ENCODE measurements around the gene FAM13B.
"Not testable (repeated sequence)": the region's sequence is repeated elsewhere in the genome, so short reads cannot be mapped to it uniquely, and the experiment has no call there.

The FAM13B gene

GRCh38 chr5:138032572-138033385, at the start of gene FAM13B:
TSS of gene FAM13B (minus strand) at chr5:138033079. CDS start at chr5:138019111, 13,968 bp downstream.
- peak; percentile 87 for DNase-seq

GRCh38 chr5:138082033-138082432, 49.2 kb upstream of the FAM13B start:
- no peak for DNase-seq

- no peak for DNase-seq
Measured at GRCh38 chr5:138078006-138078643, 45.2 kb upstream of the FAM13B start.

GRCh38 chr5:138077064-138077696, 44.3 kb upstream of the FAM13B start:
- DNase-seq = peak; percentile 52

GRCh38 chr5:138070026-138070425, 37.1 kb upstream of the FAM13B start:
- not testable (repeated sequence) for DNase-seq

GRCh38 chr5:138068742-138069600, 36.1 kb upstream of the FAM13B start:
- DNase-seq = peak; percentile 72

GRCh38 chr5:138067945-138068344, 35.1 kb upstream of the FAM13B start:
- DNase-seq = no peak

GRCh38 chr5:138065102-138065501, 32.2 kb upstream of the FAM13B start:
- peak; percentile 12 for DNase-seq

GRCh38 chr5:138064526-138064925, 31.6 kb upstream of the FAM13B start:
- DNase-seq = no peak

- DNase-seq = no peak
Measured at GRCh38 chr5:138054847-138055558, 22.1 kb upstream of the FAM13B start.

GRCh38 chr5:138054206-138054605, 21.3 kb upstream of the FAM13B start:
- no peak for DNase-seq

GRCh38 chr5:138053554-138053953, 20.7 kb upstream of the FAM13B start:
- no peak for DNase-seq

- not testable (repeated sequence) for DNase-seq
Measured at GRCh38 chr5:138052718-138053117, 19.8 kb upstream of the FAM13B start.

- DNase-seq = no peak
Measured at GRCh38 chr5:138051441-138052296, 18.8 kb upstream of the FAM13B start.

- not testable (repeated sequence) for DNase-seq
Measured at GRCh38 chr5:138045283-138045682, 12.4 kb upstream of the FAM13B start.

- DNase-seq = no peak
Measured at GRCh38 chr5:138038826-138039225, 5.9 kb upstream of the FAM13B start.

GRCh38 chr5:138037907-138038633, 5.2 kb upstream of the FAM13B start:
- peak; percentile 8 for DNase-seq

GRCh38 chr5:138037271-138037670, 4.4 kb upstream of the FAM13B start:
- DNase-seq = no peak

- DNase-seq = peak; percentile 89
Measured at GRCh38 chr5:138035605-138036537, 3.0 kb upstream of the FAM13B start.
